HepG2 (cell line): Measurements from ENCODE around the gene RHOBTB3. TPM values are rescaled to one million over a fixed set of nuclear protein-coding genes. Genes with fewer than 3 reads are reported as not detected.

Experiments
- ATAC-seq: fragments of 200-7000 bp; cut with Tn5 transposase; 3 replicates; pipeline ENCODE4 v1.9.1; 2020; ENCODE audit warnings: mild to moderate bottlenecking, moderate library complexity
- BruUV-seq: library from RNA; stranded (reverse); fragments of 400-500 nt; replicated peaks from 2 replicates; lab custom pipeline; 2021; lab: Mats Ljungman, UMichigan
- CTCF ChIA-PET: fragments of 300-600 bp; formaldehyde crosslinking; extraction: SDS; loops from one replicate; lab custom pipeline; 2021; ENCODE audit warnings: low total read pairs, inconsistent platforms, low intra/inter-chr PET ratio; lab: Yijun Ruan, JAX
- POLR2A ChIA-PET: fragments of 350-600 bp; sonication (Branson Sonifier 250); formaldehyde crosslinking; loops from one replicate; lab custom pipeline; 2020; ENCODE audit warnings: antibody characterized with exemption, inconsistent platforms; lab: Yijun Ruan, JAX
- DNase-seq: peaks from one replicate; pipeline ENCODE4 v3.0.0-alpha.2; 2015; ENCODE audit warnings: low spot score
- FAIRE-seq: peaks from 3 replicates; lab custom pipeline; 2011; peaks lifted over from hg19 to GRCh38; lab: Jason Lieb, UNC
- H2AFZ ChIP-seq: one replicate; pipeline ENCODE4 v1.6.1; 2011; ENCODE audit warnings: low read length, inconsistent platforms
- H3K27ac ChIP-seq: fragments of 300-600 bp; 3 replicates; pipeline ENCODE4 v1.8.0; 2011; ENCODE audit warnings: mixed run types, mild to moderate bottlenecking, mixed read lengths, low read length, inconsistent platforms; ENCODE audit not compliant: insufficient read depth; ENCODE audit errors: extremely low read length
- H3K27me3 ChIP-seq, 2 experiments: fragments of 200-600 bp in 1 of 2; 2 replicates in 1 of 2; 3 replicates in 1 of 2; pipeline versions ENCODE4 v1.6.0 to v1.8.0; 2011; ENCODE audit warnings: low read length in 2 of 2, mild to moderate bottlenecking in 2 of 2, moderate library complexity in 2 of 2, inconsistent platforms in 1 of 2; ENCODE audit not compliant: insufficient read depth in 2 of 2, control insufficient read depth in 1 of 2
- H3K36me3 ChIP-seq, 2 experiments: fragments of 200-600 bp in 1 of 2; replicated peaks in 1 of 2; 2 replicates in 1 of 2; 3 replicates in 1 of 2; pipeline versions ENCODE4 v1.5.1 to v1.8.0; 2011; ENCODE audit warnings: low read length in 2 of 2, inconsistent platforms in 1 of 2; ENCODE audit not compliant: insufficient read depth in 2 of 2, control insufficient read depth in 1 of 2
- H3K4me1 ChIP-seq: 2 replicates; pipeline ENCODE4 v1.5.1; 2012; ENCODE audit warnings: low read length, inconsistent platforms; ENCODE audit not compliant: insufficient read depth
- H3K4me2 ChIP-seq: 2 replicates; pipeline ENCODE4 v1.6.0; 2011; ENCODE audit warnings: low read depth, low read length, inconsistent platforms
- H3K4me3 ChIP-seq, 3 experiments: fragments of 200-600 bp in 1 of 3; sonication (generic), shearing (Covaris generic) in 1 of 3; replicated peaks in 1 of 3; 2 replicates each; pipeline ENCODE4 v1.5.1; 2011 to 2016; ENCODE audit warnings: low read length in 3 of 3, inconsistent platforms in 2 of 3, low read depth in 2 of 3, mild to moderate bottlenecking in 2 of 3, control low read depth in 1 of 3, mixed read lengths in 1 of 3; ENCODE audit not compliant: insufficient read depth in 1 of 3
- H3K79me2 ChIP-seq: one replicate; pipeline ENCODE4 v1.6.1; 2011; ENCODE audit warnings: low read length, inconsistent platforms; ENCODE audit not compliant: insufficient read depth
- H3K9ac ChIP-seq: 2 replicates; pipeline ENCODE4 v1.6.0; 2011; ENCODE audit warnings: mild to moderate bottlenecking, low read depth, low read length, inconsistent platforms; ENCODE audit not compliant: insufficient read depth
- H3K9me3 ChIP-seq: 2 replicates; pipeline ENCODE4 v1.5.1; 2012; ENCODE audit warnings: mild to moderate bottlenecking, low read length
- H4K20me1 ChIP-seq: 2 replicates; pipeline ENCODE4 v1.6.0; 2011; ENCODE audit warnings: inconsistent platforms, mild to moderate bottlenecking, low read length, moderate library complexity; ENCODE audit not compliant: insufficient read depth
- BHLHE40 ChIP-seq: IDR thresholded peaks from 2 replicates; pipeline ENCODE4 v1.6.1; 2011; ENCODE audit warnings: low read length, improper control_type of control experiment
- CREB1 ChIP-seq, 2 experiments: fragments of 450-650 bp in 1 of 2; IDR thresholded peaks; 2 replicates each; pipeline ENCODE4 v1.6.1; 2016 to 2017; ENCODE audit warnings: control low read depth in 1 of 2, mild to moderate bottlenecking in 1 of 2, missing compliant biosample characterization in 1 of 2, missing genetic modification characterization in 1 of 2
- HCFC1 ChIP-seq: fragments of 150-350 bp; IDR thresholded peaks from 2 replicates; pipeline ENCODE4 v1.6.1; 2014; ENCODE audit warnings: low read depth, low read length
- JUNB ChIP-seq: sonication (generic); formaldehyde crosslinking; IDR thresholded peaks from 2 replicates; pipeline ENCODE4 v1.8.0; 2022; ENCODE audit warnings: missing genetic modification reagents, mild to moderate bottlenecking, borderline replicate concordance
- KMT2A ChIP-seq: sonication (generic); formaldehyde crosslinking; IDR thresholded peaks from 2 replicates; pipeline ENCODE4 v1.4.0; 2020; ENCODE audit warnings: missing genetic modification reagents
- MLX ChIP-seq: IDR thresholded peaks from 2 replicates; pipeline ENCODE4 v1.6.1; 2016
- MTF1 ChIP-seq: sonication (generic); formaldehyde crosslinking; IDR thresholded peaks from 2 replicates; pipeline ENCODE4 v1.5.0; 2020; ENCODE audit warnings: missing genetic modification reagents
- NCOA1 ChIP-seq: sonication (generic); formaldehyde crosslinking; IDR thresholded peaks from 2 replicates; pipeline ENCODE4 v1.9.0; 2021; ENCODE audit warnings: missing genetic modification reagents
- SKIL ChIP-seq: sonication (generic); formaldehyde crosslinking; IDR thresholded peaks from 2 replicates; pipeline ENCODE4 v1.8.0; 2022; ENCODE audit warnings: missing genetic modification reagents, mild to moderate bottlenecking, moderate library complexity, borderline replicate concordance
- TSC22D2 ChIP-seq: sonication (generic); formaldehyde crosslinking; IDR thresholded peaks from 2 replicates; pipeline ENCODE4 v1.5.1; 2020; ENCODE audit warnings: missing genetic modification reagents, mild to moderate bottlenecking, borderline replicate concordance
- U2AF1 ChIP-seq: fragments of 200-400 bp; formaldehyde crosslinking; optimal IDR thresholded peaks from 2 replicates; pipeline ENCODE3; 2017; ENCODE audit warnings: mild to moderate bottlenecking, low read depth, low read length
- ZFP37 ChIP-seq: sonication (generic); formaldehyde crosslinking; IDR thresholded peaks from 2 replicates; pipeline ENCODE4 v1.4.0; 2020; ENCODE audit warnings: missing genetic modification reagents, borderline replicate concordance
- ZFP82 ChIP-seq: sonication (generic); formaldehyde crosslinking; IDR thresholded peaks from 2 replicates; pipeline ENCODE4 v1.5.1; 2020; ENCODE audit warnings: mild to moderate bottlenecking, missing genetic modification reagents, borderline replicate concordance
- ZNF160 ChIP-seq: sonication (generic); formaldehyde crosslinking; IDR thresholded peaks from 2 replicates; pipeline ENCODE4 v1.8.0; 2022; ENCODE audit warnings: mild to moderate bottlenecking, inconsistent platforms, missing genetic modification reagents
- WGBS: methylation state at CpG from one replicate; pipeline ENCODE4 v1.1.6; 2017; ENCODE audit warnings: low lambda C conversion rate; 5-methylcytosine and 5-hydroxymethylcytosine counted together
- in situ Hi-C: cut with HindIII; loops from 2 replicates; pipeline ENCODE4 v1.10.0; 2017; ENCODE audit warnings: low pct_unique_long_range_greater_than_20kb; ENCODE audit not compliant: extremely low pct_ligation_motif_present
- intact Hi-C: fragments of 100-400 bp; cut with micrococcal nuclease; formaldehyde crosslinking; loops from one replicate; pipeline ENCODE4 v1.10.0; 2022; ENCODE audit not compliant: unreplicated experiment
- polyA plus RNA-seq, 8 experiments: library from polyadenylated mRNA; depleted of rRNA in 3 of 8; stranded (reverse) in 7 of 8; unstranded in 1 of 8; fragments of >200 nt; fragmentation: Illumina TruSeq in 4 of 8; extraction: Trizol in 4 of 8; gene quantifications; 2 replicates each; pipeline versions ENCODE4 v1.2.1 to v1.2.3, GENCODE V29; 2011 to 2016; ENCODE audit warnings: low read depth in 4 of 8, missing spikeins in 1 of 8, mixed read lengths in 1 of 8; ENCODE audit not compliant: insufficient read depth in 1 of 8
- total RNA-seq, 5 experiments: library from RNA; depleted of rRNA; stranded (reverse); fragments of >200 nt; fragmentation: Illumina TruSeq; extraction: Trizol; gene quantifications; 2 replicates each; pipeline ENCODE4 v1.2.3, GENCODE V29; 2016; ENCODE audit warnings: low read depth in 1 of 5
- TF ChIP-seq, protein P1 (sequence below): sonication (generic); formaldehyde crosslinking; IDR thresholded peaks from 2 replicates; pipeline ENCODE4 v1.9.0; 2021; ENCODE audit warnings: mild to moderate bottlenecking, missing genetic modification reagents

Gene RHOBTB3
- total and polyA plus RNA-seq, 2 of the 13 experiments (the other 11 are each of a cell fraction or from before 2014, with no cell fraction given) = 31.6 to 35.4 TPM

GRCh38 chr5:95816776-95817175 is 85.6 kb downstream of the RHOBTB3 start:
- no peak for FAIRE-seq

More at GRCh38 chr5:95816776-95817175, 85.6 kb downstream of the RHOBTB3 start:
- DNase-seq (no peak), ATAC-seq (no peak)
- H4K20me1 ChIP-seq = peaks cover 27% of the 10 kb centered on the region
- peaks cover 18 to 43% of the 10 kb centered on the region in 2 experiments for H3K36me3 ChIP-seq
- BruUV-seq = no TSS peak
- no peak overlapping the region for H2AFZ ChIP-seq
- H3K27ac ChIP-seq = no peak overlapping the region
- in situ Hi-C loops (no loop called here), intact Hi-C loops (no loop called here)
- H3K9ac ChIP-seq = no peak overlapping the region
- no peaks in the 10 kb centered on the region; a peak in 1 of 5 replicates for H3K27me3 ChIP-seq
- H3K4me3 ChIP-seq = no peak overlapping the region
- no peaks in the 10 kb centered on the region for H3K9me3 ChIP-seq
- POLR2A ChIA-PET = interaction anchor here (1.0 to 1.6 kb wide), 2 partner anchors 18 kb away, joined by 3 to 4 read pairs; no protein-coding TSS in a partner anchor
- 95% methylated on average over 4 of the region's 4 CpGs for WGBS
- no peak for TF ChIP-seq MTF1 (CRISPR knock-in tag)
- TF ChIP-seq MLX (CRISPR knock-in tag) = no peak
- TF ChIP-seq NCOA1 (CRISPR knock-in tag) = no peak
- TF ChIP-seq ZFP82 (CRISPR knock-in tag) = no peak
- TF ChIP-seq HCFC1 = no peak
- TF ChIP-seq ZNF160 (CRISPR knock-in tag) = no peak
- TF ChIP-seq BHLHE40 = no peak
- TF ChIP-seq CREB1 (IDR thresholded peaks at IDR 0.05) = no peak
- no peak for TF ChIP-seq CREB1 (CRISPR knock-in tag; IDR thresholded peaks at IDR 0.05)
- TF ChIP-seq KMT2A (CRISPR knock-in tag) = no peak
- no peak for TF ChIP-seq TSC22D2 (CRISPR knock-in tag)
- no peak for TF ChIP-seq SKIL (CRISPR knock-in tag)
- TF ChIP-seq ZFP37 = no peak
- TF ChIP-seq, protein P1, sequence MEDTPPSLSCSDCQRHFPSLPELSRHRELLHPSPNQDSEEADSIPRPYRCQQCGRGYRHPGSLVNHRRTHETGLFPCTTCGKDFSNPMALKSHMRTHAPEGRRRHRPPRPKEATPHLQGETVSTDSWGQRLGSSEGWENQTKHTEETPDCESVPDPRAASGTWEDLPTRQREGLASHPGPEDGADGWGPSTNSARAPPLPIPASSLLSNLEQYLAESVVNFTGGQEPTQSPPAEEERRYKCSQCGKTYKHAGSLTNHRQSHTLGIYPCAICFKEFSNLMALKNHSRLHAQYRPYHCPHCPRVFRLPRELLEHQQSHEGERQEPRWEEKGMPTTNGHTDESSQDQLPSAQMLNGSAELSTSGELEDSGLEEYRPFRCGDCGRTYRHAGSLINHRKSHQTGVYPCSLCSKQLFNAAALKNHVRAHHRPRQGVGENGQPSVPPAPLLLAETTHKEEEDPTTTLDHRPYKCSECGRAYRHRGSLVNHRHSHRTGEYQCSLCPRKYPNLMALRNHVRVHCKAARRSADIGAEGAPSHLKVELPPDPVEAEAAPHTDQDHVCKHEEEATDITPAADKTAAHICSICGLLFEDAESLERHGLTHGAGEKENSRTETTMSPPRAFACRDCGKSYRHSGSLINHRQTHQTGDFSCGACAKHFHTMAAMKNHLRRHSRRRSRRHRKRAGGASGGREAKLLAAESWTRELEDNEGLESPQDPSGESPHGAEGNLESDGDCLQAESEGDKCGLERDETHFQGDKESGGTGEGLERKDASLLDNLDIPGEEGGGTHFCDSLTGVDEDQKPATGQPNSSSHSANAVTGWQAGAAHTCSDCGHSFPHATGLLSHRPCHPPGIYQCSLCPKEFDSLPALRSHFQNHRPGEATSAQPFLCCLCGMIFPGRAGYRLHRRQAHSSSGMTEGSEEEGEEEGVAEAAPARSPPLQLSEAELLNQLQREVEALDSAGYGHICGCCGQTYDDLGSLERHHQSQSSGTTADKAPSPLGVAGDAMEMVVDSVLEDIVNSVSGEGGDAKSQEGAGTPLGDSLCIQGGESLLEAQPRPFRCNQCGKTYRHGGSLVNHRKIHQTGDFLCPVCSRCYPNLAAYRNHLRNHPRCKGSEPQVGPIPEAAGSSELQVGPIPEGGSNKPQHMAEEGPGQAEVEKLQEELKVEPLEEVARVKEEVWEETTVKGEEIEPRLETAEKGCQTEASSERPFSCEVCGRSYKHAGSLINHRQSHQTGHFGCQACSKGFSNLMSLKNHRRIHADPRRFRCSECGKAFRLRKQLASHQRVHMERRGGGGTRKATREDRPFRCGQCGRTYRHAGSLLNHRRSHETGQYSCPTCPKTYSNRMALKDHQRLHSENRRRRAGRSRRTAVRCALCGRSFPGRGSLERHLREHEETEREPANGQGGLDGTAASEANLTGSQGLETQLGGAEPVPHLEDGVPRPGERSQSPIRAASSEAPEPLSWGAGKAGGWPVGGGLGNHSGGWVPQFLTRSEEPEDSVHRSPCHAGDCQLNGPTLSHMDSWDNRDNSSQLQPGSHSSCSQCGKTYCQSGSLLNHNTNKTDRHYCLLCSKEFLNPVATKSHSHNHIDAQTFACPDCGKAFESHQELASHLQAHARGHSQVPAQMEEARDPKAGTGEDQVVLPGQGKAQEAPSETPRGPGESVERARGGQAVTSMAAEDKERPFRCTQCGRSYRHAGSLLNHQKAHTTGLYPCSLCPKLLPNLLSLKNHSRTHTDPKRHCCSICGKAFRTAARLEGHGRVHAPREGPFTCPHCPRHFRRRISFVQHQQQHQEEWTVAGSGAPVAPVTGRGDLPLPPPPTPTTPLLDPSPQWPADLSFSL = no peak
- TF ChIP-seq U2AF1 = no peak
- no peak for TF ChIP-seq JUNB (CRISPR knock-in tag)
- peaks cover 72% of the 10 kb centered on the region for H3K4me1 ChIP-seq
- no peak overlapping the region; the same call in 1 of the 2 replicates for H3K4me2 ChIP-seq
- peaks cover 41% of the 10 kb centered on the region for H3K79me2 ChIP-seq
- CTCF ChIA-PET = no interaction called here
